SK-N-SH treated with all-trans-retinoic acid at 6 μM for 48 hours (cell line): Measurements from ENCODE around the gene MIS18A.

Experiments
- ARNTL ChIP-seq: fragments of 450-650 bp; formaldehyde crosslinking; IDR thresholded peaks from 2 replicates; pipeline ENCODE4 v1.5.0; 2020; ENCODE audit warnings: low read depth, mild to moderate bottlenecking, moderate library complexity, borderline replicate concordance
- CREB5 ChIP-seq: fragments of 250-450 bp; sonication (Bioruptor Pico); IDR thresholded peaks from 2 replicates; pipeline ENCODE4 v1.5.1; 2020; ENCODE audit warnings: low read depth, mild to moderate bottlenecking, moderate library complexity
- GLIS3 ChIP-seq: fragments of 250-450 bp; sonication (Bioruptor Pico); IDR thresholded peaks from 2 replicates; pipeline ENCODE4 v1.5.0; 2020; ENCODE audit warnings: mild to moderate bottlenecking, moderate library complexity
- POU6F1 ChIP-seq: fragments of 250-450 bp; sonication (Bioruptor Pico); IDR thresholded peaks from 2 replicates; pipeline ENCODE4 v1.8.0; 2021; ENCODE audit warnings: low read depth, mild to moderate bottlenecking, moderate library complexity, borderline replicate concordance
- RARB ChIP-seq: fragments of 250-450 bp; sonication (Bioruptor Pico); IDR thresholded peaks from 2 replicates; pipeline ENCODE4 v1.8.0; 2021; ENCODE audit warnings: mild to moderate bottlenecking, moderate library complexity
- TCF4 ChIP-seq: fragments of 250-450 bp; sonication (Bioruptor Pico); IDR thresholded peaks from 2 replicates; pipeline ENCODE4 v1.8.0; 2021; ENCODE audit warnings: mild to moderate bottlenecking, moderate library complexity, borderline replicate concordance
- ZFP30 ChIP-seq: fragments of 450-650 bp; formaldehyde crosslinking; IDR thresholded peaks from 2 replicates; pipeline ENCODE4 v1.5.0; 2022; ENCODE audit warnings: mild to moderate bottlenecking, moderate library complexity

- TF ChIP-seq TCF4 (CRISPR knock-in tag) (no peak), POU6F1 (no peak), CREB5 (no peak), ZFP30 (CRISPR knock-in tag) (no peak), ARNTL (CRISPR knock-in tag) (no peak), RARB (CRISPR knock-in tag) (no peak), GLIS3 (no peak)
Observed at GRCh38 chr21:32252136-32252535, 26.7 kb downstream of the MIS18A start.
